Osteoblast (primary cell): ENCODE data around the gene HPCAL1. TPM values are rescaled to one million over a fixed set of nuclear protein-coding genes. Genes with fewer than 3 reads are reported as not detected.

Source experiments
- DNase-seq: peaks from one replicate; pipeline ENCODE4 v3.0.0; 2011; ENCODE audit warnings: low spot score, mixed read lengths; ENCODE audit not compliant: insufficient read length; ENCODE audit errors: missing footprints
- H2AFZ ChIP-seq: 2 replicates; pipeline ENCODE4 v1.6.0; 2011; ENCODE audit warnings: mild to moderate bottlenecking, low read length
- H3K27ac ChIP-seq: 2 replicates; pipeline ENCODE4 v1.5.1; 2011; ENCODE audit warnings: mild to moderate bottlenecking, low read depth, low read length, moderate library complexity
- H3K27me3 ChIP-seq: 2 replicates; pipeline ENCODE4 v1.6.0; 2012; ENCODE audit warnings: mild to moderate bottlenecking, control low read depth, inconsistent platforms, low read length, moderate library complexity; ENCODE audit not compliant: insufficient read depth
- H3K36me3 ChIP-seq: 2 replicates; pipeline ENCODE4 v1.5.1; 2011; ENCODE audit warnings: mild to moderate bottlenecking, low read length, control low read depth, moderate library complexity; ENCODE audit not compliant: insufficient read depth
- H3K4me1 ChIP-seq: 2 replicates; pipeline ENCODE4 v1.5.1; 2011; ENCODE audit warnings: mild to moderate bottlenecking, low read length, control low read depth, moderate library complexity; ENCODE audit not compliant: insufficient read depth
- H3K4me2 ChIP-seq: 2 replicates; pipeline ENCODE4 v1.6.0; 2011; ENCODE audit warnings: mild to moderate bottlenecking, low read length; ENCODE audit not compliant: insufficient read depth
- H3K4me3 ChIP-seq: fragments of 200-600 bp; sonication (generic); 3 replicates; pipeline ENCODE4 v1.5.1; 2012; ENCODE audit warnings: mild to moderate bottlenecking, low read length, inconsistent platforms; ENCODE audit not compliant: insufficient read depth
- H3K79me2 ChIP-seq: 2 replicates; pipeline ENCODE4 v1.6.0; 2012; ENCODE audit warnings: mild to moderate bottlenecking, low read length, control low read depth, inconsistent platforms; ENCODE audit not compliant: insufficient read depth
- H3K9me3 ChIP-seq: 2 replicates; pipeline ENCODE4 v1.5.1; 2011; ENCODE audit warnings: low read depth, low read length, control low read depth
- H4K20me1 ChIP-seq: 2 replicates; pipeline ENCODE4 v1.6.0; 2012; ENCODE audit warnings: mild to moderate bottlenecking, low read length, control low read depth; ENCODE audit not compliant: insufficient read depth
- total RNA-seq: library from RNA; depleted of rRNA; stranded (reverse); fragments of >200 nt; gene quantifications from 2 replicates; pipeline ENCODE4 v1.2.3, GENCODE V29; 2012
- TF ChIP-seq, protein P1 (sequence below): IDR thresholded peaks from 2 replicates; pipeline ENCODE4 v1.5.1; 2011; ENCODE audit warnings: mild to moderate bottlenecking, low read depth, low read length, moderate library complexity; ENCODE audit errors: extremely low read depth

The HPCAL1 gene
- total RNA-seq, 1 donor, result 57.2 TPM

DNA sequence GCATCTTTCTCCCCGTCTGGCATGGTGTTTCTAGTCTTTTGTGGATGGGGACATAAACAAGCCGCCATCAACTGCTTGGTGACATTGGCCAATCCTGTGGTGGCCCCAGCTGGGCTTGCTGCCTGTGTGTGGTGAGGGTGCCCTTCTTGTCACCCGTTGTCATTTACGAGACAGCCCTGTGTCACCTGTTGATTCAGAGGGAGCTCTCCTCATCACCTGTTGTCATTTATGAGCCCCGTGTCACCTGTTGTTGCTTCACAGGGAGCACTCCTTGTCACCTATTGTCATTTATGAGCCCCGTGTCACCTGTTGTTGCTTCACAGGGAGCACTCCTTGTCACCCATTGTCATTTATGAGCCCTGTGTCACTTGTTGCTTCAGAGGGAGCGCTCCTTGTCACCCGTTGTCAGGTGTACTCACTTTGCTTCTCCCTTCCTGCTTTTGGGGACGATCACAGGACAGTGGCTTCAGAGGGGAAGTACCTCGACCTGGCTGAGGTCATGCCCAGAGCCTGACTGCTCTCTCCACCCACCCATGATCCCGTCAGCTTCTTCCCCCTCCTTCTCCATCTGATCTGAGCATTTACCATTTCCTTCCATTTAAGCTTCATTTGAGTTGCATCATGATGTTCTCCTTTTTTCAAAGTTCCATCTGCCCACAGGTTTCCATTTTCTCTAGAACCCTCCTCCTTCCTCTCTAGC lies 29.1 kb downstream of the HPCAL1 start:
- Histone ChIP-seq H3K36me3 (no peaks in the 10 kb centered on the region), H4K20me1 (peaks cover 36% of the 10 kb centered on the region), H2AFZ (no peak overlapping the region), H3K79me2 (peaks cover 99% of the 10 kb centered on the region), H3K27me3 (no peaks in the 10 kb centered on the region), H3K27ac (no peak overlapping the region), H3K4me2 (no peak overlapping the region), H3K4me3 (no peak overlapping the region), H3K9me3 (no peaks in the 10 kb centered on the region), H3K4me1 (peaks cover 46% of the 10 kb centered on the region)
- DNase-seq, result no peak
- TF ChIP-seq, protein P1, sequence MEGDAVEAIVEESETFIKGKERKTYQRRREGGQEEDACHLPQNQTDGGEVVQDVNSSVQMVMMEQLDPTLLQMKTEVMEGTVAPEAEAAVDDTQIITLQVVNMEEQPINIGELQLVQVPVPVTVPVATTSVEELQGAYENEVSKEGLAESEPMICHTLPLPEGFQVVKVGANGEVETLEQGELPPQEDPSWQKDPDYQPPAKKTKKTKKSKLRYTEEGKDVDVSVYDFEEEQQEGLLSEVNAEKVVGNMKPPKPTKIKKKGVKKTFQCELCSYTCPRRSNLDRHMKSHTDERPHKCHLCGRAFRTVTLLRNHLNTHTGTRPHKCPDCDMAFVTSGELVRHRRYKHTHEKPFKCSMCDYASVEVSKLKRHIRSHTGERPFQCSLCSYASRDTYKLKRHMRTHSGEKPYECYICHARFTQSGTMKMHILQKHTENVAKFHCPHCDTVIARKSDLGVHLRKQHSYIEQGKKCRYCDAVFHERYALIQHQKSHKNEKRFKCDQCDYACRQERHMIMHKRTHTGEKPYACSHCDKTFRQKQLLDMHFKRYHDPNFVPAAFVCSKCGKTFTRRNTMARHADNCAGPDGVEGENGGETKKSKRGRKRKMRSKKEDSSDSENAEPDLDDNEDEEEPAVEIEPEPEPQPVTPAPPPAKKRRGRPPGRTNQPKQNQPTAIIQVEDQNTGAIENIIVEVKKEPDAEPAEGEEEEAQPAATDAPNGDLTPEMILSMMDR, result no peak

DNA sequence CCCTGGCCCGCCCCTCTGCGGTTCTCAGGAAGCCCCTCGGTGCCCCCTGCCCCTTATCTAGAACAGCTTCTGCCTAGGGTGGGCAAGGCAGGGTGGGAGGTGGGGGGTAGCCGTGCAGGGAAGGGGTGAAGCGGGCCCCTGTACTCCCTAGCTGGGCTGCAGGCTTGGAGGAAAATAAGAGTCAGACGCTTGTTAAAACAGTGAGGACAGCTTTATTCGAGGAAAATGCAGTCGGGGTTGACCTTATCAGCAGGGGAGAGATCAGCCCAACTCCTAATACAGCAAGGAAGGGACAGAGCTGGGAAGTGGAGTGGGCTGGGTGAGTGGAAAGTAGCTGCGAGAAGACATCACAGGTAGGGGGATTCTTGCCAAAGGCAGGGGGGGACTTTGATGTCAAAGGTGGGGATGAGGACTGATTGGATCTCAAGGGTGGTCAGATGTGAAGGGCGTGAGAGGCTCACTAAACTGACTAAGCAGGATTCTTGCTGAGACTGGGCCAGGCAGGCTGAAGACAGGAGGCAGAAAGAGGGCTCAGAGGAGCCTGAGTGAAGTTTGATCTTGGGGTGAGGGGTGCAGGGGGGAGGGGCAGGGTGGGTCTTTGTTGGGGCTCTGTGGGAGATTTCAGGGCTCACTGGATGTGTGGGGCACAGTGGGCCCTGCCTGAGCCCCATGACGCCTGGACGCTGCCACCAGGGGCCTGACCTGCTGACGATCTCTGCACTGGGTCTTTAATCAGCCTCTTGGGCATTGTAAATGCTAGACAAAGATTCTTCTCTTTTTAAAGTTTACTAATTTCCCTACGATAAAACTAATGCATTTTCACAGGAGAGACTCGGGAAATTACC lies 29.9 kb downstream of the HPCAL1 start:
- no peak overlapping the region for H3K4me2 ChIP-seq
- TF ChIP-seq, protein P1, result no peak
- peaks cover 34% of the 10 kb centered on the region for H4K20me1 ChIP-seq
- H3K4me3 ChIP-seq, result no peak overlapping the region
- H3K36me3 ChIP-seq, result no peaks in the 10 kb centered on the region
- no peak overlapping the region for H2AFZ ChIP-seq
- DNase-seq, result no peak
- H3K4me1 ChIP-seq, result peaks cover 40% of the 10 kb centered on the region
- H3K27me3 ChIP-seq, result no peaks in the 10 kb centered on the region
- H3K79me2 ChIP-seq, result peaks cover 99% of the 10 kb centered on the region
- no peaks in the 10 kb centered on the region for H3K9me3 ChIP-seq
- no peak overlapping the region for H3K27ac ChIP-seq

DNA sequence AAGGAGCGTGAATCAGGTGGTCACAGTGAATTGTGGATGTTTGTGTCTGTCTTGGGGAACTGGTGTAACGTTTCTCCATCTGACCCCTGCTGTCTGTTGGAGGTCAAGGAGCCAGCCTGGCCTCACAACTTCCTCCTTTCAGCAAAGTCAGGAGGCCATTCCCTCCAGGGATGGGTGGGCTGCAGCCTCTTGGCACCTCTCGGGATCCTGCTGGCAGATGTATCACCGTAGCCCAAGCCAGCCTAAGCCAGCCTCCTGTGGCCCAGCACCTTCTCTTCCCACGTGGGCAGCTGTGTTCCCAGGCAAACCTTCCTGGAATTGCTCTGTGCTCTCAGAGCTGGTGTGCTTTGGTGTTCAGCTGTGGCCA lies 30.5 kb downstream of the HPCAL1 start:
- Histone ChIP-seq H3K4me1 (peaks cover 34% of the 10 kb centered on the region), H3K79me2 (peaks cover 99% of the 10 kb centered on the region), H3K27ac (no peak overlapping the region), H3K27me3 (no peaks in the 10 kb centered on the region), H4K20me1 (peaks cover 33% of the 10 kb centered on the region), H3K4me3 (no peak overlapping the region), H3K4me2 (no peak overlapping the region), H3K9me3 (no peaks in the 10 kb centered on the region), H3K36me3 (no peaks in the 10 kb centered on the region), H2AFZ (no peak overlapping the region)
- no peak for DNase-seq
- TF ChIP-seq, protein P1, result no peak

GRCh38 chr2:10333966-10334365 lies 31.3 kb downstream of the HPCAL1 start:
- Histone ChIP-seq H3K4me3 (no peak overlapping the region), H3K27me3 (no peaks in the 10 kb centered on the region), H3K4me2 (no peak overlapping the region), H4K20me1 (peaks cover 38% of the 10 kb centered on the region), H3K9me3 (no peaks in the 10 kb centered on the region), H2AFZ (no peak overlapping the region), H3K4me1 (peaks cover 29% of the 10 kb centered on the region), H3K79me2 (peaks cover 100% of the 10 kb centered on the region), H3K27ac (no peak overlapping the region), H3K36me3 (no peaks in the 10 kb centered on the region)
- no peak for DNase-seq
- TF ChIP-seq, protein P1, result no peak
